ENCODE measurements around the gene ANTXR1.

DNA sequence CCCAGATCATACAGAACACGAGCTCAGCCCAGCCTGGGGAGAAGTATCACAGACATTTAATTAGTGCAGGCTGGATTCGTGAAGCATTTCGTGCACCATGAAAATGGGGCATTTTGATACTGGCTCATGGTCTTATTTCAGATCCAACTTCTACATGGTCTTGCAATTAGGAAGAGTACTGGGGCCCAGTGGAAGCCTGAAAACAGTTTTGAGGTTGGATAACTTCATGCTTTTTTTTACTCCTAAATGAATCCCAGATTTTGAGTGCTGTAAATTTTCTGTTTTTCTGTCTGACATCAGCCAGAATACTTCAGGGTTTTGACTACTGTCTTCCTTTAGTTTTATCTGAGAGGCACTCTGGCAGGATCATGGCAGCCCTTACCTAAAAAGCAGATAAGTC, 213.9 kb downstream of the ANTXR1 start:
- TF ChIP-seq EZH2phosphoT487 (IDR thresholded peaks at IDR 0.05; ENCODE audit: low read depth): no peak
- TF ChIP-seq, protein P1, sequence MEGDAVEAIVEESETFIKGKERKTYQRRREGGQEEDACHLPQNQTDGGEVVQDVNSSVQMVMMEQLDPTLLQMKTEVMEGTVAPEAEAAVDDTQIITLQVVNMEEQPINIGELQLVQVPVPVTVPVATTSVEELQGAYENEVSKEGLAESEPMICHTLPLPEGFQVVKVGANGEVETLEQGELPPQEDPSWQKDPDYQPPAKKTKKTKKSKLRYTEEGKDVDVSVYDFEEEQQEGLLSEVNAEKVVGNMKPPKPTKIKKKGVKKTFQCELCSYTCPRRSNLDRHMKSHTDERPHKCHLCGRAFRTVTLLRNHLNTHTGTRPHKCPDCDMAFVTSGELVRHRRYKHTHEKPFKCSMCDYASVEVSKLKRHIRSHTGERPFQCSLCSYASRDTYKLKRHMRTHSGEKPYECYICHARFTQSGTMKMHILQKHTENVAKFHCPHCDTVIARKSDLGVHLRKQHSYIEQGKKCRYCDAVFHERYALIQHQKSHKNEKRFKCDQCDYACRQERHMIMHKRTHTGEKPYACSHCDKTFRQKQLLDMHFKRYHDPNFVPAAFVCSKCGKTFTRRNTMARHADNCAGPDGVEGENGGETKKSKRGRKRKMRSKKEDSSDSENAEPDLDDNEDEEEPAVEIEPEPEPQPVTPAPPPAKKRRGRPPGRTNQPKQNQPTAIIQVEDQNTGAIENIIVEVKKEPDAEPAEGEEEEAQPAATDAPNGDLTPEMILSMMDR (IDR thresholded peaks at IDR 0.05; ENCODE audit: low read depth, low read length): no peak
